Measurements from ENCODE around the gene RNU6-7.

DNA sequence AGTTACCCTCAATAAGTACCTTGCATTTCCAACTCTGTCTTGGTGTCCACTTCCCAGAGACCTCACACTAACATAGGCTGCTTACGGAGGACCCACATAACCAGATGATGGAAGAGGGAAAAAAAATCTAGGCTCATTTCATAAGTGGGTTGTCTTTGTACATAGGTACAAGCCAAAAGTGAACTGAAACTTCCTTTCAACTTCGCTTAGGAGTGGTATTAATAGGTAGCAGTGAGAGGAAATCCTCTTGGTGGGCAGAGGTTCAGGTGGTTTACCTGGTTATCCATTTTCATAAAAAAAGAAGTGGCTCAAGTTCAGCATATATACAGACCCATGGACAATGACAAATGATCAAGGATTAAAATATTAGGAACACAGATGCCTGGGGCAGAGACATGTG is 35.8 kb upstream of the RNU6-7 start:
- TF ChIP-seq GATA2 (IDR thresholded peaks at IDR 0.05; ENCODE audit: low read depth, low read length) = no peak
- no peak for TF ChIP-seq GATA3 (IDR thresholded peaks at IDR 0.05; ENCODE audit: low read depth, low read length)
